ENCODE measurements around the gene SLC35B2.

SLC35B2 gene

DNA sequence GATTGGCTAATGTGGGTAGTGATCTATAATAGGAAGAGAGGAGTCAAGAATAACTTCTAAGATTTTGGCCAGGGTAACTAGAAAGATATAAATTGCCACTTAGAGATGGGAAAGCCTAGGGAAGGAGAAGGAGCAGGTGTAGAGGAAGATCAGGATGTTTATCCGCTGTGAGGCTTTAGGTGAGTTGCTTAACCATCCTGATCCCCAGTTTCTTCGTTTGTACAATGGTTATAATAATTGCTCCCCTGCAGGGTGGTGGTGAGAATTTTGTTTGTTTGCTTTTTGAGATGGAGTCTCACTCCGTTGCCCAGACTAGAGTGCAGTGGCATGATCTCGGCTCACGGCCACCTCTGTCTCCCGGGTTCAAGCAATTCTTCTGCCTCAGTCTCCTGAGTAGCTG is 43.0 kb downstream of the SLC35B2 start:
- no peak for DNase-seq (ENCODE audit: low spot score)
- in situ Hi-C loops (cut with MboI; ENCODE audit: low pct_unique_long_range_greater_than_20kb, low sequenced_read_pairs, unreplicated experiment) = no loop called here
- TF ChIP-seq CTCF (IDR thresholded peaks at IDR 0.05; ENCODE audit: extremely low read depth, insufficient read depth, missing control alignments) = no peak

GRCh38 chr6:44211284-44211683 is 46.0 kb downstream of the SLC35B2 start:
- no peak for DNase-seq (ENCODE audit: low spot score)
- in situ Hi-C loops (cut with MboI; ENCODE audit: low pct_unique_long_range_greater_than_20kb, low sequenced_read_pairs, unreplicated experiment) = no loop called here
- TF ChIP-seq CTCF (IDR thresholded peaks at IDR 0.05; ENCODE audit: extremely low read depth, insufficient read depth, missing control alignments) = no peak

DNA sequence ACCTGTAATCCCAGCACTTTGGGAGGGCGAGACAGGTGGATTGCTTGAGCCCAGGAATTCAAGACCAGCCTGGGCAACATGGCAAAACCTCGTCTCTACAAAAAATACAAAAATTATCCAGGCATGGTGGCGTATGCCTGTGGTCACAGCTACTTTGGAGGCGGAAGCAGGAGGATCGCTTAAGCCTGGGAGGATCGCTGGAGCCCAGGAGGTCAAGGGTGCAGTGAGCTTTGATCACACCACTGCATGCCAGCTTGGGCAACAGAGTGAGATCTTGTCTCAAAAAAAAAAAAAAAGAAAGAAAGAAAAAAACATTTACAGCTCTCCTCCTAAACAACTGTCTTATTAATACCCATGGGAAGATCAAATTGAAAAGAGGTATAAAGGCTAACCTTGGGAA is 49.4 kb downstream of the SLC35B2 start:
- no peak for DNase-seq (ENCODE audit: low spot score)
- no peak for TF ChIP-seq CTCF (IDR thresholded peaks at IDR 0.05; ENCODE audit: extremely low read depth, insufficient read depth, missing control alignments)
- in situ Hi-C loops (cut with MboI; ENCODE audit: low pct_unique_long_range_greater_than_20kb, low sequenced_read_pairs, unreplicated experiment) = no loop called here
